HT1080 (cell line): ENCODE measurements around the gene HTR2C. TPM values are rescaled to one million over a fixed set of nuclear protein-coding genes. Genes with fewer than 3 reads are reported as not detected.
"Not testable (repeated sequence)": the region's sequence is repeated elsewhere in the genome, so short reads cannot be mapped to it uniquely, and the experiment has no call there.

Source experiments
- DNase-seq: peaks from one replicate; pipeline ENCODE4 v3.0.0-alpha.2; 2015; ENCODE audit warnings: low read depth
- polyA plus RNA-seq, 2 experiments: library from polyadenylated mRNA; depleted of rRNA; stranded (reverse); fragments of >200 nt; gene quantifications; 2 replicates each; pipeline ENCODE4 v1.2.3, GENCODE V29; 2015
- total RNA-seq: library from RNA; depleted of rRNA; stranded (reverse); fragments of >200 nt; shearing (Covaris generic); gene quantifications from 2 replicates; pipeline ENCODE4 v1.2.3, GENCODE V29; 2014; rRNA removed

Gene HTR2C
- total RNA-seq, result not detected in 2 replicates
- 0.02 TPM in 1 of 2 replicates, not detected in the other for polyA plus RNA-seq (2015; cell fraction: cytosol; rRNA removed)
- polyA plus RNA-seq (2015; cell fraction: nucleus; rRNA removed), result not detected in 2 replicates

DNA sequence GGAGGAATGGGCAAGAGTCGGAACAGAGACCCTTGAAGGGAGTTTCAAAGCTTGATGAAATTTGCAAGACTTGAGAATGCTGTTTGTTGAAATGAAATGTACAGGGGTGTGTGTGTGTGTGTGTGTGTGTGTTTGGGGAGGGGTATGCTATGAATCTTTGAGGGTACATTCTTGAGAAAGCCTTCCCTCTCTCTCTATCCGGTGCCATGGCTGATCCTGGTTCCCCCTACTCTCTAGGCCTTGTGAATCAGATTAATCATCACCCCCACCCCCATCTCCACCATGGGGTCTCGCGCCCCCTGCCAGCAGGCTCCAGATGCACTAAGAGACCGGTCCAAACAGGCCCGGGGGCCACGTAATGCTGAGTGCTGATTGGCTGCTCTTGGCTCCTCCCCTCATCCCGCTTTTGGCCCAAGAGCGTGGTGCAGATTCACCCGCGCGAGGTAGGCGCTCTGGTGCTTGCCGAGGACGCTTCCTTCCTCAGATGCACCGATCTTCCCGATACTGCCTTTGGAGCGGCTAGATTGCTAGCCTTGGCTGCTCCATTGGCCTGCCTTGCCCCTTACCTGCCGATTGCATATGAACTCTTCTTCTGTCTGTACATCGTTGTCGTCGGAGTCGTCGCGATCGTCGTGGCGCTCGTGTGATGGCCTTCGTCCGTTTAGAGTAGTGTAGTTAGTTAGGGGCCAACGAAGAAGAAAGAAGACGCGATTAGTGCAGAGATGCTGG, at the start of gene HTR2C:
TSS of gene HTR2C (plus strand) at position 441 of the 729 bp plus-strand sequence. CDS start 142,851 bp downstream, outside the sequence.
- DNase-seq, result no peak

DNA sequence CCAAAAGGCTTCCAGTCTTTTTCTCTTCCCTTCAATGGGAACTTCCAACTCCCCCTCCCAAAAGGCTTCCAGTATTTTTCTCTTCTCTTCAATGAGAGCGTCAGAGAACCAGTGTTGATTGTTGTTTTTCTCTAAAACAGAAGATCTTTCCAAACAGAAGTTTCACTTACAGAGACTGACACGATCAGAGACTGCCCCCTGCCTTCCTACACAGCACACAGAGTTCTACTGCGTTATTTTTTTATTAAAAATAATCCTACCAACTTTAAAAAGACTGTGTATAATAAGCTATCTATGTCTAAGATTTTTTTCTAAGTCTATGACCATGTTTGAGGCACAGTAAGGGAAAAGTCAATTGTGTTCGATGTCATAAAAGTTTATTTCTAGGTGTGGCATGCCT, 3.5 kb upstream of the HTR2C start:
- no peak for DNase-seq

DNA sequence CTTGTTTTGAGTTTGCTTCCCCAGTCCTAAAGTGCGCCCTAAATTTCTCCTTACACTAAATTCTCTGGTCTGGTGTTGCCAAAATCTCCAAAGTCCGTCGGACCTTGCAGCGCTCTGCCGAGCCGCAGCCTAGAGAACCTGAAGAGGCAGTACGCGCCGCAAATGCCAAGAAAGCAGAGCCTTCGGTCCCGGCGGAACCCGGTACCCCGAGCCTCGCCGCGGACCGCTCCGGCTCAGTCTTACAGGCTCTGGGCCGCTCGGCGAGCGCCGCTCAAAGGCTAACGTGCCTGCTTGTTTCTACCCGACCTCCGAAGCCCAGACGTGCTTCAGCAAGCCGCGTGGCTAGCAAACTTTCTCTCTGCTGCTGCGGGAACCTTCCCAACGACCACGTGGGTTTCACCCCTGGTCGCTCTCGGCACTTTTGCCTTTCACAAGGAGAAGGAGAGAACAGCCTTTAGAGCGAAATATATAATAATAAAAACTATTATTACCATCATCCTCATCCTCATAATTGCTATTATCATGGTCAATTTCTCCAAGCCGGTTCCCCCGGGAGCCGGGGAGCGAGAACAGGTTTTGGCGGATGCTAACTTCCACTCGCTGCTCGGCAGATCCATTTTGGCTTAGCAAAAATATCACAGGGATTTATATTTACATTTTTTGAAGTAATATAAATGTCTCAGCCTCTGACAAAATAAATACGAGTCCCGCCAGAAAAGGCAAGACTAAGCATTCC, 2.2 kb upstream of the HTR2C start:
- DNase-seq, result no peak

DNA sequence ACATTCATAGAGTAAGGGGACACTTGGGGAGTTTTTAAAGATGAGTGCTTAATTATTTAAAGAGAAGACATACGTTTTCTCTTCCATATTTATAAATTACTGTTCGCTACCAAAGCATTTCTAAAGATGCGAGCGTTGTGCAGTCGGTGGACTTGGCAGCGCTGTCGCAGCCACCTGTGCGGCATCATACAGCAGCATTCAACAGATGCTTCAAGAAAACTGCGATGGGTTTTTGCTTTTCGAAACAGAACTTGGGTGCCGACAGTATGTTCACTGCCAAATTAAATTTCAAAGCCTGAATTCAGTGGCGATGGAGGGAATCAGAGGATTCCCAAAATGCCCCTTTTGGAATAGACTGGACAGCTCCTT, 1.6 kb upstream of the HTR2C start:
- no peak for DNase-seq

DNA sequence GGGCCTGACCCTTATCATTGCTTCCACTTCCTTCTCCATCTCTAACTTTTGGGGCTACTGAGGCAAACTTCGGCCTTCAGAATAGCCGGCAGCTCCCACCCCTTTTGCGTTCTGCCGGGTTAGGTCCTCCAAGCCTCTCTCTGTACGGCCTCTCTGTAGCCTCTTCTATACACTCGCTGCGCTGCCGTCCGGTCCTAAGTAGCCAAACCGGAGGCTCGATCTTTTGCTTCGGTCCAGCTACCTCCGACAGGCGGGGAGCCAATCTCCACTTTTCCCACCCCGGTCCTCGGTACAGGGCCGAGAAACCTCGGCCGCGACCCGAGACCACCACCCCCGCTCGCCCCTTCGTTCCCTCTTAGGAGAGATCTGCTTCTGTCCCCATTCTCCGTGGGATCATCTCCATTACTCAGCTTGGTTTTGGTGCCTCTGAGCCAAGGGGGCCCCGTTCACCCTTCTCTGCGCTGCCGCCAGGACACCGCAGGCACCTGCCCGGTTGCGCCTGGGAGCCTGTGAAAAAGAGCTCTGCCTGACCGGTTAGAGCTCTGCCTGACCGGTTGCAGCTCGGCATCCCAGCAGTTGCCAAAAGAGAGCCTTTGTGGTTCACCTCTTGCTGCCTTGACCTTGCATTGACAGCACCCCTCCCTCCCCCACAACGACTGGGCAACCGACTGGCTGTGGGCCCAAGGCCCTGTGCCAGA, 1.0 kb upstream of the HTR2C start:
- no peak for DNase-seq

DNA sequence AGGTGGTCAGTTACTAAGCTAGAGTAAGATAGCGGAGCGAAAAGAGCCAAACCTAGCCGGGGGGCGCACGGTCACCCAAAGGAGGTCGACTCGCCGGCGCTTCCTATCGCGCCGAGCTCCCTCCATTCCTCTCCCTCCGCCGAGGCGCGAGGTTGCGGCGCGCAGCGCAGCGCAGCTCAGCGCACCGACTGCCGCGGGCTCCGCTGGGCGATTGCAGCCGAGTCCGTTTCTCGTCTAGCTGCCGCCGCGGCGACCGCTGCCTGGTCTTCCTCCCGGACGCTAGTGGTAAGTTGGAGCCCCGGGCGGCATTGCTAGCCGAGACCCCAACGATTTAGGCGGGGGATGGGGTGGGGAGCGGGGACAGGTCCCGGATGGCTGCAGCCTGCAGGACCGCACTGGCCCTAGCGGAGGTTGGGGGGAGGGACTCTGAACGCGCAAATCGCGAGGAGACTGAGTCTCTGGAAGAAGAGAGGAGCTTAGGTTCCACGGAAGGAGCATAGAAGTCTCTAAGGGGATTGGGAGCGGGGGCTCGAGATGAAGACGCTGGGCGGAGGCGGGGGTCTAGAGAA, 573 bp downstream of the HTR2C start:
- no peak for DNase-seq

DNA sequence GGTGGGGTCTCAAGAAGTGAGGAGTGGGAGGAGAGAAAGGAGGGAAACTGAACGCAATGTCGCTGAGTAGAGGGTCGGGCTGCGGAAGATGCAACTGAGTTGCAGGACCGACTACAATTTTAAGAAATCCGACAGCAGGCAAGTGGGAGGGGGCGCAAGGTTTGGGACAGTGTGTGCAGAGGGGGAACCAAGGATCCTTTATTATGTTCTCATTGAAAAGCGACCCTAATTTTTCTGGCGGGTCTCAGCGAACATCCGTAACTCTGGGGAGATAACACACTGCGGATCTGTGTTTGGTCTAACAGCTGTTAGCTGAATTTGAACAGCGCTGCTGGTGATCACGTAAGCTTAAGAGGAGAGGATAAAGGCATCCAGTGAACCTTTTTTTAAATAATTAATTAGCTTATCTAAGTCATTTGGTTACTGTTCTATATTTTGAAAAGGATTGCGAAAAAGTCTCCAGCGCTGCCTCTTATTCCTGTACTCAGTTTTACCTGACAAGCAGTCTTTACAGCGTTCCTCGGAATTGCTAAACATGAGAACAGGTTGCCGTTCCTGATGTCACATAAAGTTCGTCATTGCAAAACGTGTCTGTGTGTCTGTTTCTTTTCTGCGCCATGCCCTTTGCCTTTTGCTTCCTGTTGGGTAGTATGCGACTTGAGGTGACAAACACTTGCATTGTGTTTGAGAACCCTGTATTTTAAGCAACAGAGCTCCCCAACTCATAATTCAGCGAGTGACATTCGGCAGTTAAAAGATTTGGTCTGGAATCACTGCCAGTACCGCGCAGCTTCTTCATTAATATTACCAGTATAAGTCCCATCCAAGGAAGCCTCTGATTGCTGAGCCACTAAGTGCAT, 1.3 kb downstream of the HTR2C start:
- no peak for DNase-seq

DNA sequence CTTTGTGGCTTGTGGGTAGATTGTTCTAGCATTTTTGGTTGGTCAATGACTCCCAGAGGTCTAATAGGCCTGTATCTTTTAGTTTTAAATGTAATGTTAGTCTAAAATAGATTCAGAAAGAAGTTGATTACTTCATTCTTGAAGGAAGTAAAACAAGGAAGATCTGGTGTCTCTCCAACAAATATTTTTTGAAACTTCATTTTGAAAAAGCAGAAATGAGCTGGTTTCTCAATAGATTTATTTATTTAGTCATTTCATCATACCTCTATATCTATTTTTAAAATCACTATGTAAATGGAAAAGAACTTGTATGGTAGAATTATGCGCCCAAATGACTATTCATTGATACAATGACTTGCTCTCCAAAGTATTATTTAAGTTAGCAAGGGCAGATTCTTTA, 7.2 kb downstream of the HTR2C start:
- DNase-seq, result no peak

DNA sequence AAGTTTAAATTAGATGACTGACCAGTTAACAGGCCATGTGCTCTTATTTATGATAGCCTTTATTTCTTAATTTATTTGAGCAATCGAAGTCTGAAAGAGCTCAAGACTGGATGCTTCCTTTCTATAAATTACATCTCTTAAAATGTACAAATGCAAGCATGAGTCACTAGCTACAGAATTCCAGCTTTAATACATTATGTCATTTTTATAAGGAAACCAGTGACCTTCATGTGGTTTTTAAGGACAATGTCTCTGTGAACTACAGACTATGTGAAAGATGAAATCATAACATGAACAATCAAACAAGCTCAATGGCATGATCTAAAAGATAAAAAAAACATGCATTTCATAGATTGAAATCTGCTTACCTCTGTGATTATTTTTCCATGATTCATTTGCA, 15.4 kb downstream of the HTR2C start:
- peak; percentile 0 for DNase-seq

DNA sequence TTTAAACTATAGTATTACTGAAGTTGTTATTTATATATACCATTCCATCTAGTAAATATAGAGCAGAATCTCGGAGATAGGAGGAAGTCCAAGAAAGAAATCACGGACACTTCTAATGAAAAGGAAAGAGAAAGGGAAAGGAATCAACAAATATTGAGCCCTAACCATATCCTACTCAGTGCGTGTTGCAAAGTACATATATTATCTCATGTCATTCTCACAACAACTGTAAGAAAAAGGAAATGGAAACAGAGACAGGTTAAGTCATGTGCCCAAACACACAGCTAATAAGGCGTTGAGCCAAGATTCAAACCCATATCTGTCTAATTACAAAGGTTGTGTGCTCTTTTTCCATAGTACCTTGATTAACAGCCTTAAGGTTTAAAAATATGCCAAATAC, 16.0 kb downstream of the HTR2C start:
- no peak for DNase-seq

DNA sequence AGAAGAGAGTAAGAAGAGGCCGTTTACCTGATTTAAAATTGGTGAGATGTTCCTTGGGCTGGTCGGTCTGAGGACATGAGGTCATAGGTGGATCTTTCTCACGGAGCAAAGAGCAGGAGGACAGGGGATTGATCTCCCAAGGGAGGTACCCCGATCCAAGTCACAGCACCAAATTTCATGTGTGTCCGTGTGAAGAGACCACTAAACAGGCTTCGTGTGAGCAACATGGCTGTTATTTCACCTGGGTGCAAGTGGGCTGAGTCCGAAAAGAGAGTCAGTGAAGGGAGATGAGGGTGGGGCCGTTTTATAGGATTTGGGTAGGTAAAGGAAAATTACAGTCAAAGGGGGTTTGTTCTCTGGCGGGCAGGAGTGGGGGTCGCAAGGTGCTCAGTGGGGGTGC, 22.7 kb downstream of the HTR2C start:
- DNase-seq, result not testable (repeated sequence)

DNA sequence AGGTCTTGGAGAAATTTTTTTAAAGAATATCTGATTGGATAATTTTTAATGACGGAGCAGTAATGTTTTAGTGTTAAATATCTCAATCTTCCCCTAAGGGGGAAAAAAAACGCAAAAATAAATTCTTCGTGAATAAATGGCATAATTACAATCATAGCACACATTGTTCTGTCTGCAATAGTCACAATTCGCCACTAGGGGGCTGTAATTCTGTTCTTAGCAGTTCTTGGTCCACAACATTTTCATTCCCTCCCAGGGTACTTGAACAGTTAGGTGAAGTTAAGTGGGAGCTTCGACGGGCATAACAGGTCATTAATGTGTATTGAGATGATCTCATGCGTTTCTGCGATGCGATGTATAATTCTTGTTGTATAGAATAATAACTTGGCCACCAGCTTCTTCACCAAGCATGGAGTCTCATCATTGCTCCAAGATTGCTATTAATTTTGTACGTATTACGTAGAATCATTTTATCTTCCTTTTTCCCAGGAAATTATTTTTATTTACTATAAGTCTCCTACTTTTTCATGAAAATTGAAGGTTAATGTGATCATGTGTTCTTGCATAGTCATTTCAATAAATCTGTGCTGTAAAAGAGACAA, 27.2 kb downstream of the HTR2C start:
- DNase-seq, result peak; percentile 1

DNA sequence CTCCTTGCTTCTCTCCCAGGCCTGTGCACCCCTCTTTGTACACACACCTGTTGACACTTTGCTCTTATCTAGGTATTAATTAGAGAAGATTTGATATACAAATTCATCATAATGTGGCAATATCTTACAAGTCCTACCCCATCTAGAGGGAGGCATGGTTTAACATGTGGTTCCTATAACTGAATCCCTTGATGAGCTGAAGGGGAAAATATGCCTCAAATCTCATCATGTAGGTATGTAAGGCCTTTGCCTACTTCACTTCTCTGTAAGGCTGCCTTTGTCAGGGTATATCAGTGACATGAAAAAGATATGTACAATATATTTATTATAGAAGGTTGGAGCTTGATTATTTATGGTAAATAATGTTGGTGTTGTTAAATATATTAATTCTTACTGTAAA, 31.9 kb downstream of the HTR2C start:
- no peak for DNase-seq

DNA sequence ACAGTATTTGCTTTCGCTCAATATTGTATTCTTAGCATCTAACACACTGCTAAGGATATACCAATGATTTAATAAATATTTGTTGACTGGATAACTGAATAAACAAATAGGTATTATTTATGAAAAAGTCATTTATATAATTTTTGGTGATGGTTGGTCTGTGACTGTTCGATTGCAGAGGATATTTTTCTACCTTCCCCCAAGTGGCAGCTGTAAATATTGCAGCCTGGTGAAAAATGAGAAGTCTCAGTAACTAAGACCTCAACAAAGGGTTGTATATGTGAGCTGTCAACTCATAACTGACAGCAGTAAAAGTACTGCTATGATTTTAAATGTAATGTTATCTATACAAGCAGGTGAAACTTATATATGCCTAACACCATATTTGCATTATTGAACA, 36.0 kb downstream of the HTR2C start:
- no peak for DNase-seq

DNA sequence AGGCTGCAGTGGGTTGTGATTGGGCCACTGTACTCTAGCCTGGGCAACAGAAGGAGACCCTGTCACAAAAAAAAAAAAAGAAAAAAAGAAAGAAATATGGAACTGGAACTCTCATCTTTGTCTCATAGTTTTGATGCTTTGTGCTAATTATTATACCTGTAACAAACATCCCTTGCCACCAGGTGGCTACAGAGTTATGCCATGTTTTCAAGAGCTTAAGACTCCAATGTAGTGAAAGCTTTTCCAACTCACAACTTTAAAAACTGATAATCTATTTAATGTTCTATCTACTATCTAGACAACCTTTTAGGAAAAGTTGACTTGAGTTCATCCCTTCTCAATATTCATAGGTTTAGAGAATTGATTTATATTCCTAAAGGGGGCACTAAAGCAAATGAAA, 42.4 kb downstream of the HTR2C start:
- peak; percentile 1 for DNase-seq

DNA sequence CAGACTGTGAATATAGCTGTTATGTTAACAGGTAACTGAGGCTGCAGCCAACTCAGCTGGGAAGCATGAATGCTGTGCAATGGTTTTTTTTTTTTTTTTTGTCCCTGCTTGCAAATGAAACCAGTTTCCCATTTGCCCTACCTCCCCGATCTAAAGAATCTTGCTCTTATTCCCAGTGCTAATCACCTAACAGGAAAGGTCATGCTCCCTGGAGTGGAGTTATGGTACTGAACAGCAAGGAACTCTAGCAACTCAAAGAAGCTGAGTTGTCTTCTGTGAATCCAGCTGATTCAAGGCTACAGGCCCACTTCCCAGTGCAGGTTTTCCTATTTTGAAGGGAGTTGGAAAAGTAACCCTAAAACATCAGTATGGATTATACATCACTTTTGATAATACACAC, 52.1 kb downstream of the HTR2C start:
- DNase-seq, result no peak

DNA sequence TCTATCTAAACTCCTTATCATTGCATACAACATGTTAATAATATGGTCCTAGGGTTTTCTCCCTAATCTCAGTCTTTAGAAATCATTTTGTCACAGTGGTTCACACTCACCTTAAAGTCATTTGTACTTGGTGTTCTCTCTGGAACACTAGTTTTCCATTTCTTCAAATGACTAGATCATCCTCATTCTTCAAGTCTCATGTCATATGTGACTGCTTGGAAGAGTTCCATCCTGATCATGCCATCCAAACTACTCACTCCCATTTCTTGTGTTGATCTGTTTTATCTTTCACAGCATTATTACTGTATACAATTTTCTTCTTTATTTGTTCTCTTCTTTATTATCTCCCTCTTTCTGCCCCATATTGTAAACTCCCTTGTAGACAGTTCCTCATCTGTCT, 66.5 kb downstream of the HTR2C start:
- DNase-seq, result no peak

DNA sequence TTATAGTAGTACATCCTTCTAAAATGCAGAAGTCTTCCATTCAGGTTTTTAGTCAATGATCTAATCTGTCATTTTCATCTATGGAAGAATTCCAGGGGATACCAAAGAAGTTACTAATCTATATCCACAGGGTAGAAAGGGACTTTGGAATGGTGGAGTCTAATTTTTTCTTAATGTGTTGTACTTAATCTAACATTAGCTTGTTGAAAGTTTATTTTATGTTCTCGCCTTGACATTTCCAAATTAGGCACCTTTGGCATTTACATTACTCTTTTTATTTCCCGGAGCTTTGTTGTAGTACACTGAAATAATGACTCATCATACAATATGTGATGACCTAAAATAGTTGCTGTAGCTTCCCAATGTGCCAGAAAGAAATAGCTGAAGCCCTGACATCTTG, 91.5 kb downstream of the HTR2C start:
- DNase-seq, result peak; percentile 1

DNA sequence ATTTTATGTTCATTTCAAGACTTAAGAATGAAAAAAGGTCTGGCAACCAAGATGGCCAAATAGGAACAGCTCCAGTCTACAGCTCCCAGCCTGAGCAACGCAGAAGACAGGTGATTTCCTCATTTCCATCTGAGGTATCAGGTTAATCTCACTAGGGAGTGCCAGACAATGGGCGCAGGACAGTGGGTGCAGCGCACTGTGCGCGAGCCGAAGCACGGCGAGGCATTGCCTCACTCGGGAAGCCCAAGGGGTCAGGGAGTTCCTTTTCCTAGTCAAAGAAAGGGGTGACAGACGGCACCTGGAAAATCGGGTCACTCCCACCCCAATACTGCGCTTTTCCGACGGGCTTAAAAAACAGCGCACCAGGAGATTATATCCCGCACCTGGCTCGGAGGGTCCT, 116.6 kb downstream of the HTR2C start:
- not testable (repeated sequence) for DNase-seq

DNA sequence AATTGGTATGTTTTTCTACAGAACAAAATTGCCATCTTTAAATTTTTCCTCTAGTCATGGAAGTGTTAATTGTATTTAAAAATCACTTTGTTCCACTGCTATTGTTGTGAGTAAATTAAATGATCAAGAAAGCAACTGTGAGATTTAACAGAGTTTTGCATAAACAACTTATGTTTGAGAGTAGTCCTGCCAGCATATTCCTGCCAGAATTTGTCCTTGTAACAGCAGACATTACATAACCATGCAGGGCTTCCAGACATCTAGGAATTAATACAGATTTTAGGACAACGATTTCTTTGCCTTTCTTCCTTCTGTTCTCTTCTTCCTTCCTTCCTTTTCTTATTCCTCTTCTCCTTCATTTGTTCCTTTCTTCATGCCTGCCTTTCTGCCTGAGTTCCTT, 125.5 kb downstream of the HTR2C start:
- DNase-seq, result no peak
